HG03442 (cell line): Measurements from ENCODE around the gene ZNF536.

ENCODE experiments used
- ATAC-seq: cut with Tn5 transposase; IDR thresholded peaks from one replicate; pipeline ENCODE4 v1.9.1; 2021; ENCODE audit warnings: mild to moderate bottlenecking, moderate library complexity; ENCODE audit not compliant: unreplicated experiment

Gene ZNF536

GRCh38 chr19:30555075-30555790 lies 183.0 kb downstream of the ZNF536 start:
- no peak for ATAC-seq

DNA sequence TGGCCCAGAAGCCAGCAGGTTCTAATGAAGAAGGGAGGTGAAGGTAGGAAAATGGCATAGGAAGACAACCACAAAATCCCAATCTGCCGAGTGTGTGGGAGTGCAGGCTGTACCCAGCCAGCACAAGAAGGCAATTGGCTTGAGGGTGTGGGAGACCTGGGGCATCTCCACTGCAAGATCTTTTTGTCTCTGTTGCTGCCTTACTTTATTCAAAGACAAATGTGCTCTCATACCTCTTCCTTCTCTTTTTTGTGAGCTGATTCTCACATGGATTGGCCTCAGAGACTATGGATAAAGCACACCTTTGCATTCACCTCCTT lies 183.6 kb downstream of the ZNF536 start:
- no peak for ATAC-seq

DNA sequence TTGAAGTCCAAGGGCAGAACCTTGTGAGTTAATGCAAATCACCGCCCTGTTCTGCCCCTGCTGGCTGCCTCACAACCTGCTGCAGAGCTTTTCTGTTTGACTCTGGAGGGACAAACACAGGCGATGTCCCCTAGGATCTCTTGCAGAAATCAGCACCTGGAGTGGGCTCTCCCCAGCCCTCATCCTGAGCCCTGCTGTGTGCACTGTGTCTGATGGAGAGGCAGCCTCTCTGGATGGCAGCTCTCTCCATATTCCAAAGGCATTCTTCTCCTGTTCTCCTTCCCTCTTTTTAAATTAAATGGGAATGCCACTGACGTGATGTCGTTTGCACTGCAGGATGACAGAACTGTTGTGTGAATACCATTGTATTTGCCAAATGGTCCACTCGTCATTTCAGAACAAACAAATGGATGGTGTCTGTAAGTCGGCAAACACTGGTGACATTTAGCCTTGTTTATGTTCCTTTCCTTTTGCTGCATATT lies 184.1 kb downstream of the ZNF536 start:
- no peak for ATAC-seq

DNA sequence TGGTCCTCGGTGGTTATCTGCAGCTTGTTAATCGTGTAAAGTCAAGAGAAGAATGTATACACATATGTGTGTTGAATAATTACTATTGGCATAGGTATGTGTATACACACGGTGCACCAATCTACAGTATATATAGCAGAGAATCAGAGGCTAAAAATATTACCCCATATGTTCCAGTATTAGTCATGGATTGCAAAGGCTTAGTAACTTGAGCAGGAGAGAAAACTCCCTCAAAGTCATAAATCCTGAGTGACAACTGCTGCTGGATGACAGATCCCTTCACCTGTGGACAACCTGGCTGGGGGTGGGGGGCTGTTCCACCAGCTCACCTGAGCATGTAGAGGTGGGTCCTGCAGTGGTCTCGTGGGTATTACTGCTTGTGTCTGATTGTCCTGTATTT lies 185.0 kb downstream of the ZNF536 start:
- no peak for ATAC-seq

- no peak for ATAC-seq
Observed at GRCh38 chr19:30557927-30558557, 185.9 kb downstream of the ZNF536 start.

- ATAC-seq, result no peak
Observed at GRCh38 chr19:30558793-30559192, 186.6 kb downstream of the ZNF536 start.

DNA sequence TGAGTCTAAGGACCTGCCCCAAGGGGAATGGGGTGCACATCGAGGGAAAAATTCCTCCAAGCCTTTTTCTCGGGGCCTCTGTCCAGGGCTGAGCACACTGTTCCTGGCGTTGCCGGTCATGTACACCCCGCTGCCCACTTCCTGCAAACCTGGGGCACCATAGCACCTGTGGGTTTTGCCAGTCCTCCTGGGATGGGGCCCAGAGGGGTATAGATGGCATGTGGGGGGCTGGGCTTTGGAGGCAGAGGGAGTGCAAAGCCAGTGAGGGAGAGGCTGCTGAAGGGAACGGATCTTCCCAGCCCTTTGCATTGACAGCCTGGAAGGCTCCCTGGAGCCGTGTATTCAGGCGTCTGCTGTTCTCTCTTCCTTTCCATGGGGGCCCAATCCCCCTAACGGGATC lies 187.3 kb downstream of the ZNF536 start:
- no peak for ATAC-seq

DNA sequence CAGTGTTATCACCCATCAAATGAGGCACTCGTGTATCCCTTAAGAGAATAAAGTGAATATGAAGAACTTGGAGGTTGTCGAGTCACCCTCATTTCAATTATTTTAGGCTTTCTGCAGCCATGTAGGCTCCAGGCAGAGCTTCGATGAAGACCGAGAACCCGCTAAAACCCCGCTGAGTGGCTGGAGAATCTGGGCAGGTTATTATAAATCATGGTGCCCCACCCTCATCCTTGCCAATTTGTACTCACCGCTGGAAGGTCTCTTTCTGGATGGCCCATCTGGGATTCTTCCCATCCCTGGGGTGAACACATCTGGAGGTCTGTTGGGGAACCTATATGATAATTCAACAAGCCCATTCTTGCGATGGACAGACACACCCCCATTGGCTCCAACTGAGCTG lies 190.8 kb downstream of the ZNF536 start:
- ATAC-seq, result no peak

GRCh38 chr19:30563691-30564090 lies 191.5 kb downstream of the ZNF536 start:
- ATAC-seq, result no peak

GRCh38 chr19:30564551-30565011 lies 192.4 kb downstream of the ZNF536 start:
- ATAC-seq, result no peak

DNA sequence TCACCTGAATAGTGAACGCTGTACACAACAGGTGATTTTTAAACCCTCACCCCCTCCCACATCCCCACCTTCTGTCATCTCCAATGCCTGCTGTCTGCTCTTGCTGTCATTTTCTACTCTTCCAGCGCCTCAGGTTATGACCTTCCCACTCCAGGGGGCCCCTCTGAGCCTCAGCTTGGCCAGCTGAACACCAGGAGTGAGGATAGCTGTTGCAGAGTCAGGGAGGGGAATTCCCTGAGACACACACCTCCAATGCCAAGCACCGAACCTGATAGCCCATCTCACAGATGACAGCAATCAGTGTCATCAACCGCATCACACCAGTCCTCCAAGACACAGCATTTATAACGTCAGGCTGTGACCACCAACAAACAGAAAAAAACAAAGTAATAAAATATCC lies 193.5 kb downstream of the ZNF536 start:
- no peak for ATAC-seq

- no peak for ATAC-seq
Observed at GRCh38 chr19:30566681-30567420, 194.7 kb downstream of the ZNF536 start.

DNA sequence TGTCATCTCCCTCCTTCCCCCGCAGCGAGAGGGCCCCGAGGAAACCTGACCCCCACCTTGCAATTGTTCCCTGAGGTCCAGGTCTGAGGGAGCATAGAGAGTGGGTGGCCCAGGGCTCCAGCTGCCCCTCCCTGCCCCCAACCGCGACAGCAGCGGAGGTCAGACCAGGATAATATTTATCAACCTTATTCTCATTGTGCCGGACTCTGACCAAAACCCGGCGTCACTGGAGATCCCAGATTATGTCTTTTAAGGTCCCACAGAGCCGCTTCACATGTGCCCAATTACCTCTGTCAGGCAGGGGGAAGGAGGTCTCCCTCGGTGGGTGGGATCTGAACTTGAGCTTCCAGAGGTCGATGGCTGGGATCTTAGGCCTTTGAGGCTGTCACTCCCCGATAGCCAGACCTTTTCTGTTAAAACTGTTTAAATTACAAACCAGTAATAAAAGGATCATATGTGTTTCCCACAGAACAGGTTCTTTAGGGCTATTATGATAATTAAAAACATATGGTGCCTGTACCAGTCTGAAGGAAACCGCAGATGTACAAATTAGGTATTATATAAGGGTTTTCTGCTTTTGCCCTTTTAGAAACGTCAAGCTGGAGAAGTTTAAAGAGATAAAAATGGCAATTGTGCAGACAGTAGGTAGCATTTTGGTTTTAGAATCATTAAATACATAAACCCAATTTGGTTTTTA lies 195.5 kb downstream of the ZNF536 start:
- no peak for ATAC-seq

DNA sequence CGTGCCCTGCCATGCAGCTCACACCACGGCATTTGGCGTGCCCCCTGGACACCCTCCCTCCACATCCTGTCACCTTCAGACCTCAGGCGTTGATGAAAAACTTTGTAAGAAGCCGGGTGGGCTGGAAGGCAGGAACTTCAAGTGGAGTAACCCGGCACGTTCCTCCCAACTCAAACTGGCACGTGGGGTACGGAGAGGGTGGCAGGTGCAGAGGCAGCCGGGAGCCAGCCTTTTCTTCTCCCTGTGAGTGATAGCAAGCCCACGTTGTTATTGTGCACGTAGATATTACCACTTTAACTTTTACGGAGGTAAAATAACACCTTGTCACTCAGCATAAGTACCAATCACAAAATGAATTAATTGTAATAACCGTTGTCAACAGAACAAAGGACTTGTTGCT lies 198.0 kb downstream of the ZNF536 start:
- no peak for ATAC-seq

DNA sequence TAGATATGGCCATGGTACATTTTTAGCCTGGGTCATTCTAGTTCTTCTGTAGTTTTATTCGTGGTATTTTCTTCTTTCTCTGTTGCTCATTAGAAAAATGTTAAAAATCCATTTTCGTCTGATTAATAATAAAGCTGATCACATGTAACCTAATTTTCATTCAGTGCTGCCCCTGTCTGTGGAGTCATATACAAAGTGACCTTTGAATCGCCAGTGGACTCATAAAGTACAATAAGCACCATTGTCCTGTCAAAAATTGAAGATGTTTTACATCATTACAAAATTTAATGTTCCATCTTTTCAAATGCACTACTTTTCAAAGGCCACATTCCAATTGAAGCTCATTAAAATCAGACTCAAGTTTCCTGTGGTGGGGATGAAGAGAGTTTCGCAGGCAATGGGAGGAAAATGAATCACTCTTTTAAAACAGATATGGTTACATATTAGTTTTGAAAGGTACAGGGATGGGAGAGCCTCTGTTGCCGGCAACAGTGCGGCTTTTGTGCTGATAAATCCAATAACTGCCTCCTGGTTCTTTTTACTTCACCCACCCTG lies 205.4 kb downstream of the ZNF536 start:
- no peak for ATAC-seq

- ATAC-seq, result no peak
Observed at GRCh38 chr19:30579419-30579818, 207.2 kb downstream of the ZNF536 start.

- ATAC-seq, result no peak
Observed at GRCh38 chr19:30580673-30581072, 208.5 kb downstream of the ZNF536 start.

- no peak for ATAC-seq
Observed at GRCh38 chr19:30584090-30584489, 211.9 kb downstream of the ZNF536 start.

GRCh38 chr19:30587869-30588268 lies 215.7 kb downstream of the ZNF536 start:
- ATAC-seq, result no peak

- ATAC-seq, result no peak
Observed at GRCh38 chr19:30590596-30591229, 218.5 kb downstream of the ZNF536 start.

- no peak for ATAC-seq
Observed at GRCh38 chr19:30593356-30593755, 221.2 kb downstream of the ZNF536 start.
